ENCODE data around the gene TRIM34.

GRCh38 chr11:5624489-5625279, at the start of gene TRIM34:
- TF ChIP-seq ELF1 (IDR thresholded peaks at IDR 0.05), result no peak
- no peak for TF ChIP-seq SMC3 (IDR thresholded peaks at IDR 0.05; ENCODE audit: low read depth, low read length)
- no peak for TF ChIP-seq CTCF (IDR thresholded peaks at IDR 0.05)
- no peak for TF ChIP-seq ZBTB33 (IDR thresholded peaks at IDR 0.05; ENCODE audit: borderline replicate concordance, low read depth)
- no peak for TF ChIP-seq TEAD4 (IDR thresholded peaks at IDR 0.05; ENCODE audit: borderline replicate concordance, insufficient read depth)
- TF ChIP-seq MEF2A (IDR thresholded peaks at IDR 0.05; ENCODE audit: borderline replicate concordance, low read depth), result no peak
- TF ChIP-seq YY1 (IDR thresholded peaks at IDR 0.05; ENCODE audit: low read depth), result no peak
- no peak for TF ChIP-seq NRF1 (IDR thresholded peaks at IDR 0.05; ENCODE audit: low read depth, low read length)
- no peak for TF ChIP-seq SIN3A (IDR thresholded peaks at IDR 0.05; ENCODE audit: borderline replicate concordance, low read depth, low read length)
- TF ChIP-seq FOXJ3 (CRISPR knock-in tag; IDR thresholded peaks at IDR 0.05), result no peak
- TF ChIP-seq MXI1 (IDR thresholded peaks at IDR 0.05; ENCODE audit: low read depth, low read length), result no peak
- TF ChIP-seq GATA2 (CRISPR knock-in tag; IDR thresholded peaks at IDR 0.05), result no peak
